K562 (cell line): Measurements from ENCODE around the gene ID4. TPM values are rescaled to one million over a fixed set of nuclear protein-coding genes. Genes with fewer than 3 reads are reported as not detected.

Source experiments
- ATAC-seq: fragments of 200-7000 bp; cut with Tn5 transposase; 3 replicates; pipeline ENCODE4 v1.9.1; 2020; ENCODE audit warnings: moderate library complexity
- BruUV-seq: library from RNA; stranded (reverse); fragments of 400-500 nt; replicated peaks from 2 replicates; lab custom pipeline; 2021; lab: Mats Ljungman, UMichigan
- CTCF ChIA-PET: fragments of 300-600 bp; formaldehyde crosslinking; extraction: SDS; loops from one replicate; lab custom pipeline; 2021; ENCODE audit warnings: low intra/inter-chr PET ratio; lab: Yijun Ruan, JAX
- POLR2A ChIA-PET: fragments of 300-600, 350-650 bp; sonication (Branson Sonifier 250); formaldehyde crosslinking; extraction: SDS; loops from one replicate; lab custom pipeline; 2021; ENCODE audit warnings: antibody characterized with exemption, inconsistent platforms; lab: Yijun Ruan, JAX
- DNase-seq, 4 experiments: peaks; one replicate each; pipeline versions ENCODE4 v3.0.0 to v3.0.0-alpha.2; 2011 to 2018; ENCODE audit warnings: low spot score in 3 of 4, mixed read lengths in 3 of 4; ENCODE audit errors: extremely low read depth in 1 of 4
- FAIRE-seq: peaks from 2 replicates; lab custom pipeline; 2011; peaks lifted over from hg19 to GRCh38; lab: Jason Lieb, UNC
- H2AFZ ChIP-seq: 2 replicates; pipeline ENCODE4 v1.6.0; 2011; ENCODE audit warnings: low read depth, low read length, control low read depth, inconsistent platforms
- H3K27ac ChIP-seq: fragments of 200-600 bp; 3 replicates; pipeline ENCODE4 v1.8.0; 2011; ENCODE audit warnings: low read depth, mild to moderate bottlenecking, control low read depth, inconsistent platforms, low read length, moderate library complexity, mixed read lengths; ENCODE audit errors: extremely low read depth
- H3K27me3 ChIP-seq, 2 experiments: fragments of 300-600 bp in 1 of 2; 2 replicates in 1 of 2; 3 replicates in 1 of 2; pipeline versions ENCODE4 v1.6.0 to v1.8.0; 2011; ENCODE audit warnings: inconsistent platforms in 2 of 2, low read length in 2 of 2, mild to moderate bottlenecking in 1 of 2, mixed read lengths in 1 of 2, moderate library complexity in 1 of 2; ENCODE audit not compliant: control insufficient read depth in 2 of 2, insufficient read depth in 2 of 2
- H3K36me3 ChIP-seq: fragments of 300-600 bp; 3 replicates; pipeline ENCODE4 v1.8.0; 2011; ENCODE audit warnings: mild to moderate bottlenecking, low read length, inconsistent platforms; ENCODE audit not compliant: control insufficient read depth, insufficient read depth
- H3K4me1 ChIP-seq, 2 experiments: fragments of 200-600 bp in 1 of 2; replicated peaks in 1 of 2; 2 replicates in 1 of 2; 3 replicates in 1 of 2; pipeline versions ENCODE4 v1.5.1 to v1.8.0; 2011; ENCODE audit warnings: inconsistent platforms in 2 of 2, low read length in 2 of 2, mild to moderate bottlenecking in 1 of 2, mixed read lengths in 1 of 2, moderate library complexity in 1 of 2; ENCODE audit not compliant: control insufficient read depth in 2 of 2, insufficient read depth in 2 of 2
- H3K4me2 ChIP-seq: 2 replicates; pipeline ENCODE4 v1.6.1; 2011; ENCODE audit warnings: low read length, control low read depth, inconsistent platforms, mixed read lengths; ENCODE audit not compliant: insufficient read depth
- H3K4me3 ChIP-seq: fragments of 200-600 bp; sonication (generic), shearing (Covaris generic); 2 replicates; pipeline ENCODE4 v1.5.1; 2016; ENCODE audit warnings: control low read depth, inconsistent platforms
- H3K79me2 ChIP-seq: fragments of 200-600 bp; 3 replicates; pipeline ENCODE4 v1.8.0; 2011; ENCODE audit warnings: low read length, inconsistent platforms; ENCODE audit not compliant: control insufficient read depth, insufficient read depth
- H3K9ac ChIP-seq, 2 experiments: 2 replicates each; pipeline versions ENCODE4 v1.6.0 to v1.6.1; 2011; ENCODE audit warnings: low read depth in 2 of 2, low read length in 2 of 2, control low read depth in 1 of 2, inconsistent platforms in 1 of 2, mild to moderate bottlenecking in 1 of 2, mixed read lengths in 1 of 2; ENCODE audit not compliant: insufficient read depth in 1 of 2
- H3K9me1 ChIP-seq: one replicate; pipeline ENCODE4 v1.6.0; 2011; ENCODE audit warnings: inconsistent platforms, mild to moderate bottlenecking, low read length, moderate library complexity; ENCODE audit not compliant: control insufficient read depth, insufficient read depth
- H3K9me3 ChIP-seq: replicated peaks from 2 replicates; pipeline ENCODE4 v1.5.1; 2011; ENCODE audit warnings: low read depth, low read length, inconsistent platforms; ENCODE audit not compliant: control insufficient read depth, insufficient read depth
- H4K20me1 ChIP-seq: replicated peaks from 2 replicates; pipeline ENCODE4 v1.6.1; 2011; ENCODE audit warnings: low read length, inconsistent platforms, mixed read lengths; ENCODE audit not compliant: control insufficient read depth, insufficient read depth
- ATF2 ChIP-seq: sonication (generic); formaldehyde crosslinking; IDR thresholded peaks from 2 replicates; pipeline ENCODE4 v1.8.1; 2022; ENCODE audit warnings: missing genetic modification reagents
- BCL6 ChIP-seq: fragments of 250-450 bp; sonication (Bioruptor Pico); IDR thresholded peaks from 2 replicates; pipeline ENCODE4 v1.4.0; 2020
- CEBPB ChIP-seq: fragments of 450-650 bp; IDR thresholded peaks from 2 replicates; pipeline ENCODE4 v1.6.1; 2016; ENCODE audit warnings: missing genetic modification characterization, missing compliant biosample characterization
- ELF2 ChIP-seq: fragments of 250-450 bp; sonication (Bioruptor Pico); IDR thresholded peaks from 2 replicates; pipeline ENCODE4 v1.5.0; 2021; ENCODE audit warnings: mild to moderate bottlenecking
- HDAC6 ChIP-seq: IDR thresholded peaks from 2 replicates; pipeline ENCODE4 v1.6.1; 2012; ENCODE audit warnings: low read depth, mild to moderate bottlenecking, control low read depth, inconsistent platforms, low read length, moderate library complexity
- KDM4B ChIP-seq, 2 experiments: fragments of 450-650 bp in 1 of 2; sonication (generic) in 1 of 2; IDR thresholded peaks; 2 replicates each; pipeline ENCODE4 v1.6.1; 2016 to 2017; ENCODE audit warnings: borderline replicate concordance in 2 of 2, antibody characterized with exemption in 1 of 2, low read depth in 1 of 2, mild to moderate bottlenecking in 1 of 2
- POLR2AphosphoS5 ChIP-seq: IDR thresholded peaks from 2 replicates; pipeline ENCODE4 v1.6.1; 2011; ENCODE audit warnings: mild to moderate bottlenecking, low read depth, low read length, moderate library complexity; ENCODE audit not compliant: control insufficient read depth, insufficient read depth
- RBM34 ChIP-seq: fragments of 200-400 bp; formaldehyde crosslinking; IDR thresholded peaks from 2 replicates; pipeline ENCODE4 v1.6.1; 2018; ENCODE audit warnings: low read length, borderline replicate concordance; ENCODE audit not compliant: insufficient read depth
- TARDBP ChIP-seq: fragments of 450-650 bp; IDR thresholded peaks from 2 replicates; pipeline ENCODE4 v1.6.1; 2016
- TEAD1 ChIP-seq, 2 experiments: fragments of 450-650 bp in 1 of 2; sonication (generic) in 1 of 2; formaldehyde crosslinking; IDR thresholded peaks; 2 replicates each; pipeline versions ENCODE4 v1.4.0 to v1.8.0; 2020 to 2022; ENCODE audit warnings: mild to moderate bottlenecking in 2 of 2, missing genetic modification reagents in 1 of 2
- ZBTB11 ChIP-seq, 3 experiments: fragments of 200-800 bp in 1 of 3; fragments of 250-450 bp in 1 of 3; fragments of 450-650 bp in 1 of 3; sonication (Bioruptor Pico) in 1 of 3; sonication (Bioruptor generic) in 1 of 3; formaldehyde crosslinking in 1 of 3; IDR thresholded peaks; 2 replicates each; pipeline versions ENCODE4 v1.6.1 to v1.8.0; 2016 to 2022; ENCODE audit warnings: mild to moderate bottlenecking in 2 of 3, missing genetic modification characterization in 2 of 3, missing compliant biosample characterization in 1 of 3, moderate library complexity in 1 of 3
- ZNF24 ChIP-seq: fragments of 450-650 bp; IDR thresholded peaks from 2 replicates; pipeline ENCODE4 v1.6.1; 2016
- WGBS: fragments of 100-300 bp; shearing (Covaris generic); methylation state at CpG from one replicate; pipeline ENCODE4 v1.1.6; 2016; ENCODE audit warnings: low coverage, mixed read lengths; ENCODE audit not compliant: insufficient coverage; ENCODE audit errors: missing lambda C conversion rate; 5-methylcytosine and 5-hydroxymethylcytosine counted together
- in situ Hi-C: fragments of 300-500 bp; cut with MboI; formaldehyde crosslinking; loops from 4 replicates; pipeline ENCODE4 v1.15.0; 2018; ENCODE audit warnings: inconsistent platforms, mixed read lengths
- intact Hi-C: fragments of 100-400 bp; cut with micrococcal nuclease; formaldehyde crosslinking; loops from 2 replicates; pipeline ENCODE4 v1.14.2; 2022
- polyA plus RNA-seq, 8 experiments: library from polyadenylated mRNA; depleted of rRNA in 4 of 8; stranded (reverse) in 5 of 8; unstranded in 3 of 8; fragments of >200 nt; fragmentation: Nextera tagmentation in 2 of 8; fragmentation: Illumina TruSeq in 1 of 8; extraction: Ambion mirVana in 2 of 8; extraction: Trizol in 1 of 8; gene quantifications; 2 replicates each; pipeline versions ENCODE4 v1.2.1 to v1.2.3, GENCODE V29; 2011 to 2014; ENCODE audit warnings: inconsistent platforms in 1 of 8, missing spikeins in 1 of 8
- total RNA-seq, 7 experiments: library from RNA; depleted of rRNA in 6 of 7; stranded (reverse); fragments of >200 nt in 6 of 7; fragmentation: Illumina TruSeq in 2 of 7; extraction: Trizol in 2 of 7; gene quantifications; 2 replicates each; pipeline versions ENCODE4 v1.2.1 to v1.2.3, GENCODE V29; 2011 to 2021; ENCODE audit warnings: low replicate concordance in 1 of 7
- TF ChIP-seq, protein P1 (sequence below): IDR thresholded peaks from 2 replicates; pipeline ENCODE4 v1.6.1; 2012; ENCODE audit warnings: low read depth, low read length, improper control_type of control experiment, borderline replicate concordance

The ID4 gene
- total and polyA plus RNA-seq, 9 of the 15 experiments (the other 6 are each of a cell fraction or from before 2014, with no cell fraction given) = not detected

DNA sequence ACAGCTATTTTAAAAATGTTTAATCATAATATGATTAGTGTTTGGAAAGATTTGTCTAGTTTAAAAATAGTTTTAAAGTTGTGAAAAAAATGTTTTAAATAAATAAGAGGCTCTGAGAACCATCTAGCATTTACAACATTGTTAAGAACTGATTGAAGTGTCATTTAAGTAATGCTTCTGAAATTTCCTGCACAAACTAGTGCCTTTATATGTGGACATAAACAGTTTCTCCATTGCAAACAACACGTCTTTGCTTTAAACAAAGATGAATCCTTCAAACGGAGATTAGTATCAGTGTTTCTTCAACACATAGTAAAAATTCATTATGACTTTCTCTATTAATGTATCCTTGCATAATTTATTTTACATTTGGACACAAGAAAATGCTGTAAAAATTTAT, 45.9 kb upstream of the ID4 start:
- H4K20me1 ChIP-seq = no peaks in the 10 kb centered on the region
- DNase-seq (no peak), FAIRE-seq (no peak), ATAC-seq (no peak)
- no peak overlapping the region for H3K4me2 ChIP-seq
- in situ Hi-C loops (no loop called here), intact Hi-C loops (no loop called here)
- H3K27me3 ChIP-seq = no peaks in the 10 kb centered on the region
- ChIA-PET CTCF (no interaction called here), POLR2A (no interaction called here)
- H3K9me3 ChIP-seq = no peaks in the 10 kb centered on the region
- H3K4me1 ChIP-seq = no peaks in the 10 kb centered on the region
- H3K36me3 ChIP-seq = no peaks in the 10 kb centered on the region
- TF ChIP-seq ATF2 (no peak), ZBTB11 (CRISPR knock-in tag; IDR thresholded peaks at IDR 0.05) (no peak), POLR2AphosphoS5 (no peak), BCL6 (no peak), HDAC6 (no peak), TEAD1 (CRISPR knock-in tag; IDR thresholded peaks at IDR 0.05) (no peak), KDM4B (IDR thresholded peaks at IDR 0.05; ENCODE audit: borderline replicate concordance in 2 of 2, low read depth in 1 of 2) (no peak), RBM34 (no peak), TARDBP (no peak), CEBPB (tag) (no peak), ELF2 (no peak), ZNF24 (no peak)
- TF ChIP-seq, protein P1, sequence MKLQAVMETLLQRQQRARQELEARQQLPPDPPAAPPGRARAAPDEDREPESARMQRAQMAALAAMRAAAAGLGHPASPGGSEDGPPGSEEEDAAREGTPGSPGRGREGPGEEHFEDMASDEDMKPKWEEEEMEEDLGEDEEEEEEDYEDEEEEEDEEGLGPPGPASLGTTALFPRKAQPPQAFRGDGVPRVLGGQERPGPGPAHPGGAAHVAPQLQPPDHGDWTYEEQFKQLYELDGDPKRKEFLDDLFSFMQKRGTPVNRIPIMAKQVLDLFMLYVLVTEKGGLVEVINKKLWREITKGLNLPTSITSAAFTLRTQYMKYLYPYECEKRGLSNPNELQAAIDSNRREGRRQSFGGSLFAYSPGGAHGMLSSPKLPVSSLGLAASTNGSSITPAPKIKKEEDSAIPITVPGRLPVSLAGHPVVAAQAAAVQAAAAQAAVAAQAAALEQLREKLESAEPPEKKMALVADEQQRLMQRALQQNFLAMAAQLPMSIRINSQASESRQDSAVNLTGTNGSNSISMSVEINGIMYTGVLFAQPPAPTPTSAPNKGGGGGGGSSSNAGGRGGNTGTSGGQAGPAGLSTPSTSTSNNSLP = no peak
- no peaks in the 10 kb centered on the region for H3K79me2 ChIP-seq
- H2AFZ ChIP-seq = no peak overlapping the region
- 0% methylated on average over 2 of the region's 2 CpGs for WGBS
- H3K4me3 ChIP-seq = no peak overlapping the region
- H3K9me1 ChIP-seq = no peaks in the 10 kb centered on the region
- no peak overlapping the region for H3K9ac ChIP-seq
- BruUV-seq = no TSS peak
- H3K27ac ChIP-seq = no peak overlapping the region
